HG02943 (cell line): ENCODE data around the gene MAPK1.
A peak's percentile ranks its signal among the peaks of the same experiment; 100 is the strongest.
"Not testable (repeated sequence)": the region's sequence is repeated elsewhere in the genome, so short reads cannot be mapped to it uniquely, and the experiment has no call there.

Source experiments
- ATAC-seq: cut with Tn5 transposase; IDR thresholded peaks from one replicate; pipeline ENCODE4 v1.9.1; 2021; ENCODE audit warnings: mild to moderate bottlenecking, low read depth, moderate library complexity; ENCODE audit not compliant: unreplicated experiment

Gene MAPK1

DNA sequence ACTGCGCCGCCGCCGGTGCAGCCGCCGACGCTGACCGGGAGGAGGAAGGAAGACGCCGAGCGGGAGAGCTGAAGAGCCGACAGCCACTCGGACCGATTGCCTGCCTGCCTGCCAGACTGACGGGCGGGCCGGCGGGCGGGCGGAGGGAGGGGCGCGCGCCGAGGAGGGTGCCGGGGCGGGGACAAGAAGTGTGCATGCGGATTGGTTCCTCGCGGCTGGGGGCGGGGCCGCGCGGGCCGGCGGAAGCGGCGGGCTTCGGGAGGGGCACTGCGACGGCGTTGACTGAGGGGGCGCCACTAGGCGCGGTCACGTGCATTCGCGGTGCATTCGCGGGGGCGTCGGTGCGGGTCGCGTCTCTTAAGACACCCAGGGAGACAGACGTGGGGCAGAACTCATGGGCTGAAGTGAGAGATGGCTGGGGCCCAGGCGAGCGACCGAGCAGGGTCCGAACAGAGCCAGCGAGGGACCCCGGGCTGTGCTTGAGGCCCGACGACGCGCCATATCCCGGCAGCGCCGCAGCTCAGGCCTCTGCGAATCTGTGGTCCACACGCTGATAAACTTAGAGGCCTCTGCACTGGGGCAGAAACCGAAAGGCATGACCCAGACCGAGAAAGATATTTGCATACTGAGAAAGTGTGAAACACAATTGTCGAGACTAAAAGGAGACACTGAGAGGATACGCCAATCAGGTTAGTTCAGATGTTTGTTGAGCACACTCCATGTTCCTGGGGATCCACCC is at the start of gene MAPK1:
TSS of gene MAPK1 (minus strand) at position 118 of the 739 bp plus-strand sequence. CDS start 205 bp downstream, outside the sequence.
- ATAC-seq: peak; percentile 75

DNA sequence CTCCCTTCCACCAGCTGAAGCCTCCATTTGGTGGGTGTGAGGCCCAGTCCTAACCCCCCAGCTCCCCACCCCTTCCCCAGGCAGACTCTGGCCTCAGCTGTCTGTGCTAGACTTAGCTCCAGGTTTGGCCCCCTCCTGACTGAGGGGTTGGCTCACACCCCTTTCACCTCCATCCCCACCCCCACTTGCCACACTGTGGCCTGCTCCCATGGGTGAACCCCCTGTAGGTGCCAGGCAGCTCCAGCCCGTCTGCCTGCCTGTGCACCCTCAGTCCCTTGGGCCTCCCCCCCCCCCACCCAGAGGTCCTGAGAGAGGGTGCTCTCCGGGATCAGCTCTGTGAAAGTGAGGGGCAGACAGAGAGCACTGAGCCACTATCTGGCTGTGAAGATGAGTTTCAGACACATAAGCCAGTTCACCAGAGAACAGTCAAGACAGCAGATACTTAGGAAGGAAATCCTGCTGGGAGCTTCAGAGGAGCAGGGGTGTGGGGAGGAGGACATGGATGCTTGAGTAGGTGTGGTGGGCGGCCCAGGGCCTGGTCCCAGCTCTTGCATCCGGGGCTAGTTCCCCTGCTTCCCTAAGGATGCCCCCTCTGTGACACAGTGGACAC is 49.0 kb upstream of the MAPK1 start:
- ATAC-seq: no peak

DNA sequence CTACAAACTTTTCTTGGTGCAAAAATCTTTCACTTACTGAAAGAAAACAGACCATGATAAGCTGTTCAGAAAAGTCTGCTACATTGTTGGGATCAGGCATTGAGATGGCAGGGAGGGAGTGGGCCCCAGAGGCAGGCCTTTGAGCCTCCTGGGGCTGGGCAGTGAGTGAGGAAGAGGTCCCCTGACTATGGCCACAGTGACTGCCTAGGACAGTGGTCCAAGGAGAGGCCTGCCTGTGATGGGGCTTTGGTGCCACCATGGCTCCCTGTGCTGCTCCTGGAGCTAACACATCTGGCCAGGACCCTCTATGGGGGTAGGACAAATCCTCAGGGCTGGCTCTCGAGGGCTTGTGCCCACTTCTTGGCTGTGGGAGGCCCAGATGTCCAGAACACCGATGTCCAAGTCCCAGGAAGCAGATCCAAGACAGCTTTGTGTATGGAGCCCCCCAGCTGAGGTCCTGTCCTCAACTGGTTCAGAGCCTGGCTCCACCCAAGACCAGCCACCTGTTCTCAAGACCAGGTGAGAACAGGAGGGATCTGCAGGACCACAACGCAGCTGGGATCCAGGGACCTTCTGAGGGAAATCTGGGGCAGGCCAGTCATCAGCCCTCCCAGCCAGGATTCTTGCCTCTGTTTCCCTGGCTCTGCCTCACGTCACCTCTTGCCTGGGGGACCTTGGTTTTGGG is 48.3 kb upstream of the MAPK1 start:
- ATAC-seq: no peak

DNA sequence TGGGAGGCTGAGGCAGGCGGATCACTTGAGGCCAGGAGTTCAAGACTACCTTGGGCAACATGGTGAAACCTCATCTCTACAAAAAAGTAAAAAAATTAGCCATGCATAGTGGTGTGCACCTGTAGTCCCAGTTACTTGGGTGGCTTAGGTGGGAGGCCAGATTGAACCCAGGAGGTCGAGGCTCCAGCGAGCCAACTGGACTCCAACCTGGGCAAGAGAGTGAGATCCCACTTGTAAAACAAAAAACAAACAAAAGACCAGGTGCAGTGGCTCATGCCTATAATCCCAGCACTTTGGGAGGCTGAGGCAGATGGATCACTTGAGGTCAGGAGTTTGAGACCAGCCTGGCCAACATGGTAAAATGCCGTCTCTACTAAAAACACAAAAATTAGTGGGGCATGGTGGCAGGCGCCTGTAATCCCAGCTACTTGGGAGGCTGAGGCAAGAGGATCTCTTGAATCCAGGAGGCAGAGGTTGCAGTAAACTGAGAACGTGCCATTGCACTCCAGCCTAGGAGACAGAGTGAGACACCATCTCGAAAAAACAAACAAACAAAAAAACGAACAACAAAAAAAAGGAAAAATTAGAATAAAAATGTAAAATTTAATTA is 46.7 kb upstream of the MAPK1 start:
- not testable (repeated sequence) for ATAC-seq

DNA sequence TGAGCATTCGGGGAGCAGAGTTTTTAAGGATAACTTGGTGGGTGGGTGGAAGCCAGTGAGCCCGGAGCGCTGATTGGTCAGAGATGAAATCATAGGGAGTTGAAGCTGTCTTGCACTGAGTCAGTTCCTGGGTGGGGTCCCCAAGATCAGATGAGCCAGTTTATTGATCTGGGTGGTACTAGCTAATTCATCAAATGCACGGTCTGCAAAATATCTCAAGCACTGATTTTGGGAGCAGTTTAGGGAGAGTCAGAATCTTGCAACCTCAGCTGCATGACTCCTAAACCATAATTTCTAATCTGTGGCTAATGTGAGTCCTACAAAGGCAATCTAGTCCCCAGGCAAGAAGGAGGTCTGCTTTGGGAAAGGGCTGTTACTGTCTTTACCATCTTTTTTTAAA is 42.9 kb upstream of the MAPK1 start:
- ATAC-seq: not testable (repeated sequence)

DNA sequence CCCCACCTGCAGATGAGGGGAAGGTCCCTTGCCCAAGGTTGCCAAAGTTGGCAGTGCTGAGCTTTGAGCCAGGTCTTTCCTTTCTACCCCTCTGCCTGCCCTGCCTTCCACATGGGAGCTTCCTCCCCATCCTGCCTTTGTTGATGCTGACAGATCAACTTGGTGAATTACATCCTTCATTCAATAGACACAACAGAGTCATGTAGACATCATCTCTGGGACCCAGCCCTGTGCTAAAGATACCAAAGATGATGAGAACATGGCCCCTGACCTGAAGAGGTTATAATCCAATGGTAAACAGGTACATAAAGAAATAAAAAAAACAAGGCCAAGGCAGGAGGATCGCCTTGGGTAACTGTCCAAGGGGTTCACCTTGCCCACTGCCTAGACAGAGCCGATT is 42.4 kb upstream of the MAPK1 start:
- no peak for ATAC-seq

DNA sequence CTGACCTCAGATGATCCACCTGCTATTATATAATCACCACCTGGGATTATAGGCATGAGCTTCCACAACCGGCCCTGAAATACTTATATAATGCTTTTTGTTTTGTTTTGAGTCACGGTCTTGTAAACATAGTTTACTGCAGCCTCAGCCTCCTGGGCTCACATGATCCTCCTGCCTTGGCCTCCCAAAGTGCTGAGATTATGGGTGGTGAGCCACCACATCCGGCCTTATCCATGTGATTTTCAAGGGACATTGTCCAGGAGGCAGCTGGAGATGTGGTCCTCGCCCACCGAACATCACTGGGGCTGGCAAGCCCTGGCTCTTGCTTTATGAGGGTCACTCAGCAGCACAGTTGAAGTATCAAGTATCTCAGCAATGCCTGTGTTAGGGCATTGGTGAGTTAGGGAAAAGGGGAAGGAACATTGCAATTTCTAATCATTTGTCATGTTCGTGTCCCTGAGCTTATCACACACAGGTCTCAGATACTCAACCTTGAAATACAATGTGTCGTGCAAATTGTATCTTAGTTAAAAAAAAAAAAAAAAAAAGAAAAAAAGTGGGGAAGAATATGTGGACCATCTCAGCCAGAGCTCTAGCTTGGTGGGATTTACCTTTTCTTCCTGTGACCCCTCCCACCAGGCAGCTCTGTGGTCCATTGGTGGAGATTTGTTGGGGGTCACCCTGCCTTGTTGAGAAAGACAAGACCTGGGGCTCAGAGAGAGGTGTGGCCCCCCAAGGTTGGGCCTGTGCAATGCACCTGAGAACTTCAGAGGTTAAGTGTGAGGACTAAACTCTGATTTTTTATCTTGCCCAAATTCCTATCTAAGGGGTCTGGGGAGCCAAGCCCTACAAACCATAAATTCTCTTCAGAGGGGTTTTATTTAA is 40.4 kb upstream of the MAPK1 start:
- ATAC-seq: no peak

DNA sequence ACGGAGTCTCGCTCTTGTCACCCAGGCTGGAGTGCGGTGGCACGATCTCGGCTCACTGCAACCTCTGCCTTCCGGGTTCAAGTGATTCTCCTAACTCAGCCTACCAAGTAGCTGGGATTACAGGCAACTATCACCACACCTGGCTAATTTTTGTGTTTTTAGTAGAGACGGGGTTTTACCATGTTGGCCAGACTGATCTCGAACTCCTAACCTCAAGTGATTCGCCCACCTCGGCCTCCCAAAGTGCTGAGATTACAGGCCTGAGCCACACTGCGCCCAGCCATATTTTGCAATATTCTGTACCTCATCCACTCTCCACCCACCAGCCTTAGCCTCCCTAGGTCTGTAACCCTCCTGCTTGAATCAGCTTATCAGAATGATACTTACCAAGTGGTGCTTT is 37.8 kb upstream of the MAPK1 start:
- ATAC-seq: not testable (repeated sequence)

DNA sequence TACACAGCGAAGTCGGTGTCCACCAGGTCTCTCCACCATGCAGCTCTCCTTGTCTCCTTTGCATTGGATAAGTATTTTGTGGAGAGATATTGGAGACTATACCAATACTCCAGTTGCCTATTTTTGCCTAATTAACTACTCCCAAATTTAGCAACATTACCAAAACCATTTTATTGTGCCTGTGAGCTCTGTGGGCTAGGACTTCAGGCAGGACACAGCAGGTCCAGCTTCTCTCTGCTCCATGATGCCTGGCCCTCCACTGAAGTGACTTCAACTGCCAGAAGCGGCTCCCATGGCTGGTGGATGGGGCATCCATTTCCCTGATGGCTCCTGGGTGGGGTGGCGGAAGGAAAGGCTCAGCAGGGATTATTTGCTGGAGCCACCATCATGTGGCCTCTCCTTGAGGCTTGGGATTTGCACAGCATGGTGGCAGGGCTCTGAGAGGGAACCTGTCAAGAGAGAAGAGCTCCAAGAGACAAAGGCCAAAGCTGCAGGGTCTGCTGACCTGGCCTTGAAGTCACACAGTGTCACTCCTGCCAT is 36.9 kb upstream of the MAPK1 start:
- ATAC-seq: no peak

DNA sequence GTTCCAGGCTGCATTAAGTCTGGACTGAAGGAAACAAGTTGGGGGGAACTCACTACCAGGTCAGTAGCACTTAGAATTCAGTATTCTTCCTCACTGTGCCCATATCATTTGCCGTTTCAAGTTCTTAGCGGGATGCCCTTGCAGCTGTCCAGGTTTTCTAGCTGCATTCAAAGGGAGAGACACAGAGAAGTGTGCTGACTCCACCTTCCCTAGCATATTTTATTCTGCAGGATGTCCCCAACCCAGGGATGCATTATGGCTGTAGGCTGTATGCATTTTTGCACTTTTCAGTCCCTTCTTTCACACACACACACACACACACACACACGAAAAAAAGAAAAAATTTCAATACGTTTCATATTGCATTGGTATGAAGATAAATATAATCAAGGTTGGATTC is 35.8 kb upstream of the MAPK1 start:
- ATAC-seq: no peak

DNA sequence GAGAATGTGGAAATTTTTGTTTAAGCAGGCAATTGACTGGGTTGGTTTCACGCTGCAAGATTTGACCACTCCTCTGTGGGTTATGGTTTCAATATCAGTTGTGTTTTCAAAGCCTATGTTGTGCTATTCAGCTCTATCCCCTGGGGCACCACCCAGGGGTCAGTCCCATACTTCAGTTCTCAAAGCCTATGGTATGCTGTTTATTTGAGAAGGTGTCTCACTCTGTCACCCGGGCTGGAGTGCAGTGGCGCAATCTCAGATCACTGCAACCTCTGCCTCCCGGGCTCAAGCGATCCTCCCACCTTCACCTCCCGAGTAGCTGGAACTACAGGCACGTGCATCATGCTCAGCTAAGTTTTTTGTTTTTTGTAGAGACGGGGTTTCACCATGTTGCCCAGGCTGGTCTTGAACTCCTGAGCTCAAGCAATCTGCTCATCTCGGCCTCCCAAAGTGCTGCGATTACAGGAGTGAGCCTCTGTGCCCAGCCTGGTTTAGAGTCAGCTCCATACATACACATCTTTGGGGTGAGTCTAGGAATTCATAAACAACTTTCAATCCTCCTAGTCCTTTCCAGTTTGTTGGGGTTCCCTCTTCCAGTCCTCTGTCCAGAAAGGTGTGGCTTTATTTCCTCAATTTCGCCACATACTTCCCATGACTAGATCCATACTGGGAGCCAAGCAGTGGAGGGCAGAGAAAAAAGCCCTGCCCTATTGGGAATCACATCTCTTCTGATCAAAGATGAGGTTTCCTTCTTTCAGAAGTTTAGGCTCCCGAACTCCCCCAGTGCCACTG is 35.0 kb upstream of the MAPK1 start:
- ATAC-seq: no peak

DNA sequence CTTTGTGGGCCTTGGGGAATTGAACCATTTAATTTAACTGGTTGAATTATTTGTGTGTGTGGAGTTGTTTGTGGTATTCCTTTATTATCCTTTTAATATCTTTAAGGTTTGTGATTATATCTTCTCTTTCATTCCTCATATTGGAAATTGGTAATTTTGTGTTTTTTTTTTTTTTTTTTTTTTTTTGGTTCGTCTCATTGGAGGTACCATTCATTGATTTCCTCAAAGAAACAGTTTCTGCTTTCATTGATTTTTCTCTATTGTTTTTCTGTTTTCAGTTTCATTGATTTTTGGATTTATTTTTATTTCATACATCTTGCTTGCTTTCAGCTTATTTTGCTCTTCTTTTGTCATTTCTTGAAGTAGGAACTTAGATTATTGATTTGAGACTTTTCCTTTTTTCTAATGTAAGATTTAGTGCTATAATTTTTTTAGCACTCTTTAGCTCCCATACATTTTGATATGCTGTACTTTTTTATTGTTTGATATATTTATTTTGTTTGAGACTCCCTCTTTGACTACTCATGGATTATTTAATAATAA is 31.0 kb upstream of the MAPK1 start:
- no peak for ATAC-seq

DNA sequence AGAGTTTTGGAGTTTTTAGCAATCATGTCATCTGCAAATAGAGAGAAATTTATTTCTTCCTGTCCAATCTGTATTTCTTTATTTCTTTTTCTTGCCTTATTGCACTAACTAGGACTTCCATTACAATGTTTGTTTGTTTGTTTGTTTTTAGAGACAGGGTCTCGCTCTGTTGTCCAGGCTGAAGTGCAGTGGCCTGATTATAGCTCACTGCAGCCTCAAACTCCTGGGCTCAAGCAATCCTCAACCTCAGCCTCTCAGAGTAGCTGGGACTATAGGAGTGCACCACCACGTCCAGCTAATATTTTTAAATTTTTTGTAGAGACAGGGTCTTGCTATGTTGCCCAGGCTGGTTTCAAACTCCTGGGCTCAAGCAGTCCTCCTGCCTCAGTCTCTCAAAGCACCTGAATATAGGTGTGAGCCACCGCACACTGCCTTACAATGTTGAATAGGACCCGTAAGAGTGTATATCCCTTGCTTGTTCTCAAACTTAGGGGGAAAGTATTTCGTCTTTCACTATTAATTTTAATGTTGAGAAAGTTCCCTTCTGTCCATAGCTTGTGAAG is 29.6 kb upstream of the MAPK1 start:
- no peak for ATAC-seq

DNA sequence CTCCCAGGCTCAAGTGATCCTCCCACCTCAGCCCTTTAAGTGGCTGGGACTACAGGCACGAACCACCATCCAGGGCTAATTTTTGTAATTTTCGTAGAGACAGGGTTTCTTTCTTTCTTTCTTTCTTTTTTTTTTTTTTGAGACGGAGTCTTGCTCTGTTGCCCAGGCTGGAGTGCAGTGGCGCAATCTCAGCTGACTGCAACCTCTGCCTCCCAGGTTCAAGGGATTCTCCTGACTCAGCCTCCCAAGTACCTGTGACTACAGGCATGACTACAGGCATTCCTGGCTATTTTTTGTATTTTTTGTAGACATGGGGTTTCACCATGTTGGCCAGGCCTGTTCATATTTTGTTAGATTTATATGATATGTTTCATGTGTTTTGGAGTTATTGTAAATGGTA is 28.8 kb upstream of the MAPK1 start:
- not testable (repeated sequence) for ATAC-seq

DNA sequence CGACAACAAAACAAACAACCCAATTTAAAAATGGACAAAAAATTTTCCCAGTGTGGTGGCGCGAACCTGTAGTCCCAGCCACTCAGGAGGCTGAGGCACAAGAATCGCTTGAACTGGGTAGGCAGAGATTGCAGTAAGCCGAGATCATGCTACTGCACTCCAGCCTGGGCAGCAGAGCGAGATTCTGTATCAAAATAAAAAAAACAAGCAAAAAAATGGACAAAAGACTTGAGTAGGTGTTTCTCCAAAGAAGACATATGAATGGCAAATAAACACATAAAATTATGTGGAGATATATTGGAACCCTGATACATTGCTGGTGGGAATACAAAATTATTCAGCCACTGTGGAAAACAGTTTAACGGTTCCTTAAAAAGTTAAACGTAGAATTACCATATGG is 27.4 kb upstream of the MAPK1 start:
- ATAC-seq: no peak

DNA sequence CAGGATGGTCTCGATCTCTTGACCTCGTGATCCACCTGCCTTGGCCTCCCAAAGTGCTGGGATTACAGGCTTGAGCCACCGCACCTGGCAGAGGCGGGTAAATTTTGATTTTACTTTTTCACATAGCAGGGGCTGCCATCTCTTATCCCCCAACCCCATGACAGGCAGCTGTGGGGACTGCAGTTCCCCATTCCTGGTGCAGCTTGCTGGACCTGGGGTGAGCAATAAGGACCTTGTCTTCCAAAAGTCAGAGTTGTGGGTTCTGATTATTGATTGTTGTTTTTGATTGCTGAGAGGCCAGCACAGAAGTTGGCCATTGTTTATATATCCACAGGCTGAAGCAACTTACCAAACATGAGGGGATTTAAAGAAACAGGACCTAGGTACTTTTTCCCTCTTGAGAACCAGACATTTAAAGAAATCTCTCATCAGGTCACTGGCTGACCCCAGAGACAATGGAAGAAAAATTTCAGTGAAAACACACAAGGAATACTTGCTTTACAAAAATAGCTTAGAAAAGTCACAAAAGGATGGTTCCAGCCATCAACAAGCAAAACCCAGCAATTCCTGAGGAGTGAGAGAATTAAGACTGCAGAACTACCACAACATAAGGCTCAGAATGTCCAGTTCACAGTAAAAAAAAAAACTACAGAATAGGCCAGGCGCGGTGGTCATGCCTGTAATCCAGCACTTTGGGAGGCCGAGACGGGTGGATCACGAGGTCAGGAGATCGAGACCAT is 22.0 kb upstream of the MAPK1 start:
- ATAC-seq: no peak

DNA sequence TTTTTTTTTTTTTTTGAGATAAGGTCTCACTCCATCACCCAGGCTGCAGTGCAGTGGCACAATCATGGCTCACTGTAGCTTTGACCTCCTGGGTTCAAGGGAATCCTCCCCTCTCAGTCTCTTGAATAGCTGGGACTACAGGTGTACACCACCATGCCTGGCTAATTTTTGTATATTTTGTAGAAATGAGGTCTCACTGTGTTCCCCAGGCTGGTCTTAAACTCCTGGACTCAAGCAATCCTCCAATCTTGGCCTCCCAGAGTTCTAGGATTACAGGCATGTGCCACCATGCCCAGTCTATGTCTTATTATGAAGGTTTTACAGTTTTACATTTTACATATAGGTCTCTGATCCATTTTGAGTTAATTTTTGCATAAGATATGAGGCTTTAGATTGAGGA is 20.4 kb upstream of the MAPK1 start:
- ATAC-seq: no peak

DNA sequence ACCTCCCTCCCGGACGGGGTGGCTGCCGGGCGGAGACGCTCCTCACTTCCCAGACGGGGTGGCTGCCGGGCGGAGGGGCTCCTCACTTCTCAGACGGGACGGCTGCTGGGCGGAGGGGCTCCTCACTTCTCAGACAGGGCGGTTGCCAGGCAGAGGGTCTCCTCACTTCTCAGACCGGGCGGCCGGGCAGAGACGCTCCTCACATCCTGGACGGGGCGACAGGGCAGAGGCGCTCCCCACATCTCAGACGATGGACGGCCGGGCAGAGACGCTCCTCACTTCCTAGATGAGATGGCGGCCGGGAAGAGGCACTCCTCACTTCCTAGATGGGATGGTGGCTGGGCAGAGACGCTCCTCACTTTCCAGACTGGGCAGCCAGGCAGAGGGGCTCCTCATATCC is 16.5 kb upstream of the MAPK1 start:
- not testable (repeated sequence) for ATAC-seq
